Lower leg skin (tissue), 3 donors: Measurements from ENCODE around the gene SIGMAR1.

Experiments used
- CTCF ChIP-seq, 3 donors: fragments of 450-650 bp; IDR thresholded peaks; one replicate each; pipeline ENCODE4 v1.5.1; 2016; ENCODE audit warnings: antibody characterized with exemption in 3 of 3, mild to moderate bottlenecking in 3 of 3, moderate library complexity in 2 of 3
- POLR2A ChIP-seq, 2 donors: fragments of 450-650 bp; IDR thresholded peaks; one replicate each; pipeline ENCODE4 v1.6.1; 2016 to 2017; ENCODE audit warnings: antibody characterized with exemption in 2 of 2, mild to moderate bottlenecking in 1 of 2, moderate library complexity in 1 of 2

- no peak for TF ChIP-seq CTCF (IDR thresholded peaks at IDR 0.05)
- no peak for TF ChIP-seq POLR2A (IDR thresholded peaks at IDR 0.05)
Measured at GRCh38 chr9:34647651-34648050, 10.1 kb upstream of the SIGMAR1 start.
